SKM-1 (cell line): Measurements from ENCODE around the gene CMIP.

Experiments
- DNase-seq: peaks from one replicate; lab custom pipeline; 2025; ENCODE audit not compliant: unreplicated experiment; lab: John Stamatoyannopoulos, UW

Gene CMIP

GRCh38 chr16:81758376-81758775 is 313.8 kb downstream of the CMIP start:
- DNase-seq: no peak
